ENCODE measurements around the gene OR4Q3.

DNA sequence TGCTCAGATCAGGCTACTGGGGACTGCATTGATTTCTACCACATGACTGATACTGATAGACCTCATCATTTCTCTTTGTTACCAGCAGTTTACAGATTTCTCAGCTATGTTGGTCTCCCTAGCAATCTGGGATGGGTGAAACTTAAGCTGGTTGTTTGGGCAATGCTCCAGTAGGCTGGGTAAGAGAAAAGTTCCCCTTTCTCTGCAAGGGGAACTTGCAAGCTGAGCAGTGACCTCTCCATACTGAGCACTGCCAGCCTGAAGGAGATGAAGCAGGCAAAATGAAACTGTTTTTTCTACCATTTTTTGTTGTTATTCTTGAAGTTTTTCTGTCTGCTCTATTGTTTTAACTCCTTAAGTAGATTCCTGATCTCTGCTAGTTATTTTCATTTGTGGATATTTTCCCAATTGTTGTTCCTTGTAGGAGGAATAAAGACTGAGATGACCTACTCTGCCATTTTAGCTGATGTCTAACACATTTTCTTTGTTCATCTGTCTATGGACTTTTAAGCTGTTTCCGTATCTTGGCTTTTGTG is 28.6 kb downstream of the OR4Q3 start:
- TF ChIP-seq CTCF (conservative IDR thresholded peaks at IDR 0.05; ENCODE audit: low read depth in 2 of 2) (no peak), REST (IDR thresholded peaks at IDR 0.05; ENCODE audit: unreplicated experiment) (no peak), ZNF114 (CRISPR knock-in tag; IDR thresholded peaks at IDR 0.05) (no peak), POLR2AphosphoS5 (IDR thresholded peaks at IDR 0.05; ENCODE audit: low read depth) (no peak), STAT1 (IDR thresholded peaks at IDR 0.05; ENCODE audit: unreplicated experiment) (no peak)
- TF ChIP-seq, protein P1, sequence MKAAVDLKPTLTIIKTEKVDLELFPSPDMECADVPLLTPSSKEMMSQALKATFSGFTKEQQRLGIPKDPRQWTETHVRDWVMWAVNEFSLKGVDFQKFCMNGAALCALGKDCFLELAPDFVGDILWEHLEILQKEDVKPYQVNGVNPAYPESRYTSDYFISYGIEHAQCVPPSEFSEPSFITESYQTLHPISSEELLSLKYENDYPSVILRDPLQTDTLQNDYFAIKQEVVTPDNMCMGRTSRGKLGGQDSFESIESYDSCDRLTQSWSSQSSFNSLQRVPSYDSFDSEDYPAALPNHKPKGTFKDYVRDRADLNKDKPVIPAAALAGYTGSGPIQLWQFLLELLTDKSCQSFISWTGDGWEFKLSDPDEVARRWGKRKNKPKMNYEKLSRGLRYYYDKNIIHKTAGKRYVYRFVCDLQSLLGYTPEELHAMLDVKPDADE (IDR thresholded peaks at IDR 0.05) = no peak

All from GM23338 (cell line).